Measurements from ENCODE around the gene TEC. TPM values are rescaled to one million over a fixed set of nuclear protein-coding genes. Genes with fewer than 3 reads are reported as not detected.
"Not testable (repeated sequence)": the region's sequence is repeated elsewhere in the genome, so short reads cannot be mapped to it uniquely, and the experiment has no call there.

The TEC gene
- 1 to 10 TPM; 2.0 to 3.0 TPM for total RNA-seq

DNA sequence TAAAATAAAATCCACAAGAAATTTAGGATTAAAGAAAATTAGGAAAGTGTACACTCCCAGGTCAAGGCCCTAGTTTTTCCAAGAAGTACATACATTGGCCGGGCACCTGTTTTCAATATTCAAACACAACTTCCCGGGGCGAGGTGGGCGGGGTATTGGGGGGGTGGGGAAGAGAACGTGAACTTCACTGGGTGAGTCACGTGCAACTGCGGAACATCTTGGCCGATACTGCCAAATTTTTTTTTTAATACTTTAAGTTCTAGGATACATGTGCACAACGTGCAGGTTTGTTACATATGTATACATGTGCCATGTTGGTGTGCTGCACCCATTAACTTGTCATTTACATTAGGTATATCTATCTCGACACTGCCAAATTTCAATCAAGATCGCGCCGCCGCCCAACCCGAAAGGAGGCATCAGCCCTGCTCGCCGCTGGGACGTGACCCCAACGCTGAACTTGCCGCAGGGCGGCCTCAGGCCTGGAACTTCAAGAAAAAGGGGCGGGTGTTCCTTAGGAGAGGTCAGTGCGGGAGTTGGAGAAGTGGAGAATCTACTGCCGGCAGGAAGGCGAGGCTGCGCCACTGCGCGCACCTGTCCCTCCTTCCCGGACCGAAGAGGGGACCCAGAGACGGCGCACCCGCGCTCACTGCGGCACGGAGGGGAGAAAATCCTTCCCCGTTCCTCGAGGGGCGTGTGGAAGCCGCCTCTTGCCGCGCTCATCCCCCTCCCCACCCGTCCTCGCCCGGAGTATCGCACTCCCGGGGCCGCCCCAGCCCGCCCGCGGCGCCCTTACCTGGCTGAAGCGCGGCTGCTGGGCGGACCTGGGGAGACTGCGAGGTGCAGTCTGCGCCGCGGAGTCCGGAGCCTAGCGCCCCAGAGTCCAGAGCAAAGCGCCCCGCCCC is at the start of gene TEC:
TSS of gene TEC (minus strand) at position 883 of the 905 bp plus-strand sequence. CDS start 41,224 bp downstream, outside the sequence.
- peak; percentile 59 for ATAC-seq
- Mint-ChIP-seq H3K27ac (peak within 1 kb of the TSS; percentile 84), H3K9me3 (ENCODE audit: low read depth) (no peaks in the 10 kb centered on the region), H3K4me3 (peak within 1 kb of the TSS; percentile 92), H3K36me3 (peaks cover 5% of the 10 kb centered on the region), H3K27me3 (no peaks in the 10 kb centered on the region), H3K4me1 (peaks cover 16% of the 10 kb centered on the region)
- CTCF ChIA-PET, result no interaction called here
- DNase-seq, result peak; percentile 65

DNA sequence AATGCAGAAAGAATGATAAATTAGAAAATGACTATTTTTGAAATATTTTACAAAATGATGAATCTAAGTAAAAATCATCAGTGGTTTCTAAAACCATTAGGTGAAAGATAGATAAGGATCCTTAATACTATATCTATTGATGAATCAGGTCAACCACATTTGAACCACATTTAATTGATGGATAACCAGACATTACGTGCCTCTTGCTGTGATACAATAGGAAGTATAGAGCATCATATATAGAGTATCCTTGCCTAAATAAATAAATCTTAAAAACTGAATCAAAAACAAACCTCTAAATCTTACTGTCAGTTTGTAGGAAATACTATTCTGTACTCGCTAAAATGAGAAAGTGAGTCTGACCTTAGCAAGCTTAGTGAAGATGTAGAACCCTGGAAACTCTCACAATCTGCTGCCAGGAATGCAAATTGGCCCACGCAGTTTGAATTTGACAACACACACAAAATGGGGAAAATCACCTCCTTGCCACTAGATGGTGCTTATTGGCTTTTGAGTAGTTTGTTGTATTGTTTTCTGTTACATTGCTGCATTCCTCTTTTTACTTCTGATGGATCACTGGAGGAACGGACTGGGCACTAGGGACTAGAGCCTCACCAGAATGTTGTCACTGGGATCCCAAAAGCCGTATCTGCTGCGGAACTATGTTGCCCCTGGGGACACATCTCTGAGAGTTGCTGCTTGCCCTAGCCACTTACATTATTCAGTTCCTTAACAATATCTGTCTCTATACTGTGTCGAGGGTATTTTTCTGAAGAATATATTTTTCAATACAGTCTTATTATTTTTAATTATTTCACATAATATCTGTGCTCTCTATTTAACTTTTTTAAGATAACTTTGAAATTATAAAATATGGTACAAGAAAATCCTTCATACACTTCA is 46.3 kb upstream of the TEC start:
- peak; percentile 60 for ATAC-seq
- H3K4me3 Mint-ChIP-seq, result no peak overlapping the region
- CTCF ChIA-PET, result interaction anchor here (1.2 to 1.4 kb wide), 2 partner anchors 13 to 230 kb away, joined by 4 to 6 read pairs; no protein-coding TSS in a partner anchor
- H3K27me3 Mint-ChIP-seq, result no peaks in the 10 kb centered on the region
- H3K9me3 Mint-ChIP-seq (ENCODE audit: low read depth), result no peaks in the 10 kb centered on the region
- H3K4me1 Mint-ChIP-seq, result no peaks in the 10 kb centered on the region
- no peak overlapping the region for H3K27ac Mint-ChIP-seq
- DNase-seq, result no peak
- H3K36me3 Mint-ChIP-seq, result no peaks in the 10 kb centered on the region

DNA sequence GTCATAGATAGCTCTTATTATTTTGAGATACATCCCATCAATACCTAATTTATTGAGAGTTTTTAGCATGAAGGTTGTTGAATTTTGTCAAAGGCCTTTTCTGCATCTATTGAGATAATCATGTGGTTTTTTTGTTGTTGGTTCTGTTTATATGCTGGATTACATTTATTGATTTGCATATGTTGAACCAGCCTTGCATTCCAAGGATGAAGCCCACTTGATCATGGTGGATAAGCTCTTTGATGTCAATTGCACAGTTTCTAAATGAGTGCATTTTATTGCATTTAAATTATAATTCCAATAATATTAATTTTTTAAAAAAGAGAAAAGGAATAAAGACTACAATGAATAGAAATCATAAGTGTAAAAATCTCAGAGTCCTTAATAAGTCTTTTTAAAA is 45.1 kb upstream of the TEC start:
- H3K36me3 Mint-ChIP-seq, result not testable (repeated sequence)

DNA sequence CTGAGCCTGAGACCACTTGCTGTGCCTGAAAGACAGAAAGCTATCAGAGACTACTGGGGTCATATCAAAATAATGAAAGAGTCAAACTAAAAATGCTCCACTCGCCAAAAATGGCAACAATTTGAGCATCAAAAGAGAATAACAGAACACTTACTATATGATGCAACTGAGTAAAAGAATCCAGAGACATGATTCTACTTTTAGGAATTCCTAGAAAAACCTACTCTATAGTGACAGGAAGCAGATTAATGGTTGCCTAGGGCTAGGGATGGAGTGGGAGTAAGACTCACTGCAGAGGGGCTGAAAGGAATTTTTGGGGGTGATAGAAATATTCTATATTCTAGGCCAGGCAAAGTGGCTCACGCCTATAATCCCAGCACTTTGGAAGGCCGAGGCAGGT is 42.3 kb upstream of the TEC start:
- no peak for ATAC-seq
- no peak for DNase-seq
- no peaks in the 10 kb centered on the region for H3K4me1 Mint-ChIP-seq
- H3K4me3 Mint-ChIP-seq, result no peak overlapping the region
- H3K36me3 Mint-ChIP-seq, result no peaks in the 10 kb centered on the region
- no peak overlapping the region for H3K27ac Mint-ChIP-seq
- H3K27me3 Mint-ChIP-seq, result no peaks in the 10 kb centered on the region
- H3K9me3 Mint-ChIP-seq (ENCODE audit: low read depth), result no peaks in the 10 kb centered on the region
- CTCF ChIA-PET, result no interaction called here

More for the DNA sequence above, 45.1 kb upstream of the TEC start:
- H3K27me3 Mint-ChIP-seq; DNase-seq; ATAC-seq; H3K9me3 Mint-ChIP-seq (ENCODE audit: low read depth); H3K27ac Mint-ChIP-seq; H3K4me3 Mint-ChIP-seq; H3K4me1 Mint-ChIP-seq: not testable (repeated sequence)
- CTCF ChIA-PET, result interaction anchor here (1.2 kb wide), 1 partner anchor 14 kb away, joined by 4 read pairs; no protein-coding TSS in a partner anchor

DNA sequence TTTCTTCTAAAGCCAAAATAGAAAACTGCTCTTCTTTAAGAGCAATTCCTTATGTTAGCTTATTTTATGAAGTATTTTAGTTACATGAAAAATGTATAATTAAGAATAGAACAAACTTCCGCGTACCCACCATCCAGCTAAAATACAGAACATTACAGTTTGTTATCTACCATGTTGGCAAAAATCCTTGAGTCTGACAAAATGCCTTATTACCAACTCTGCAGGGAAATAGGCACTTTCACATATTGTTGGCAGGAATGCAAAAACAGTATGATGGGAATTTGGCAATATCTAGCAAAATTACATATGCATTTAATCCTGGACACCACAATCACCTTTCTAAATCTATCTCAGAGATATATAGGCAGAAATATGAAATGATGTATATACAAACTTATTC is 39.3 kb upstream of the TEC start:
- Mint-ChIP-seq H3K4me1 (no peaks in the 10 kb centered on the region), H3K4me3 (no peak overlapping the region), H3K9me3 (ENCODE audit: low read depth) (no peaks in the 10 kb centered on the region), H3K36me3 (no peaks in the 10 kb centered on the region), H3K27ac (no peak overlapping the region), H3K27me3 (no peaks in the 10 kb centered on the region)
- CTCF ChIA-PET, result no interaction called here
- ATAC-seq (no peak), DNase-seq (no peak)

DNA sequence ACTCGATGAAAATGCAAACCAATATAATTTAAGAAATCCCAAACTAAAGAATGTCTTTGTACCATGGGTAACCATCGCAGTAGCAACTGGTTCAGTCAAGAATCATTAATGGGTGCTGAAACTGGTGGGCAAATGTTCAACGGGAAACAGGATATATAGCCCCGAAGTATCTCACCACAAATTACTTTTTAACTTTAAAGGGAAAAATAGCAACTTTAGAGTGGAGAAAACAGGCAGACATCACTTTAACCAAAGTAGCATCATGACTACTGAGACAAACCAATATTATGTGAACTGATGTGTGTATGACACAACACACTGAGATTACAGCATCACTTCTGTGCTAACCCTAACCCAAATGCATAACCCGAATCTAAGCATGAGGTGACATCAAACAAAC is 37.9 kb upstream of the TEC start:
- no peaks in the 10 kb centered on the region for H3K9me3 Mint-ChIP-seq (ENCODE audit: low read depth)
- ATAC-seq (no peak), DNase-seq (no peak)
- H3K36me3 Mint-ChIP-seq, result no peaks in the 10 kb centered on the region
- H3K27ac Mint-ChIP-seq, result no peak overlapping the region
- no peaks in the 10 kb centered on the region for H3K27me3 Mint-ChIP-seq
- CTCF ChIA-PET, result no interaction called here
- no peaks in the 10 kb centered on the region for H3K4me1 Mint-ChIP-seq
- H3K4me3 Mint-ChIP-seq, result no peak overlapping the region

DNA sequence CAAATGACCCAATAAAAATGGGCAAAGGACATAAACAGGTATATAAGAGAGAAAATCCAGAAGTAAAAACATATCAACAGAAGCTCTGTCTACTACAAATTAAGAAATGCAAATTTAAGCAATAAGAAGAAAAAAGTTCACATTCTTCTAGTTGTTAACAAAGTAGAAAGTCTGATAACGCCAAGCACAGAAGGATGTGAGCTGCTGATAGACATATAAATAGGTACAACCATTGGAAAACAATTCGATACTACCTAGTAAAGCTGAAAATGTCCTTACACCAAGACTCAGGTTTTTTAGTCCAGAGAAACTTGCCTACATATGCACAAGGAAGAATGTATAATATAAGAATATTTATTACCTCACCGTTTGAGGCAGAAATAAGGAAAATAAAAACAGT is 35.9 kb upstream of the TEC start:
- Mint-ChIP-seq H3K27ac (no peak overlapping the region), H3K9me3 (ENCODE audit: low read depth) (no peaks in the 10 kb centered on the region), H3K36me3 (no peaks in the 10 kb centered on the region), H3K27me3 (peaks cover 4% of the 10 kb centered on the region), H3K4me3 (no peak overlapping the region), H3K4me1 (no peaks in the 10 kb centered on the region)
- ATAC-seq (no peak), DNase-seq (no peak)
- CTCF ChIA-PET, result interaction anchor here (1.0 kb wide), 1 partner anchor 10 kb away, joined by 3 read pairs; no protein-coding TSS in a partner anchor

DNA sequence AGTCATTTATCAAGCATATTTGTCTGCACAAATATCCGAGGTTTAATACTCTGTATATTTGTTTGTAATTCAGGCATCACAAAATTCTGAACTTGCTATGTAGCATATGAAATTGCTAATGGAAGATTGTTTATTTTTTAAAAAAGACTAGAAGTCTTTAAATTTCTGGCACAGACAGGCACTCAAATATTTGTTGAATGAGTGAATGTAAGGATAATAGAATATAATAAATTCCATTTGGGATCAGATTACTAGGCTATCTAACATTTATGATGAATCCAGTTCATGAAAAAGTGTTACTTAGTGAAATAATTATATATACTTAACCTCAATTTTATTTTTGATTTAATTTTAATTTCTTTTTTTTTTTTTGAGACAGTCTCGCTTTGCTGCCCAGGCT is 30.4 kb upstream of the TEC start:
- Mint-ChIP-seq H3K27me3 (peaks cover 4% of the 10 kb centered on the region), H3K36me3 (no peaks in the 10 kb centered on the region), H3K4me3 (no peak overlapping the region), H3K27ac (no peak overlapping the region), H3K9me3 (ENCODE audit: low read depth) (no peaks in the 10 kb centered on the region), H3K4me1 (peaks cover 10% of the 10 kb centered on the region)
- CTCF ChIA-PET, result no interaction called here
- ATAC-seq, result no peak
- no peak for DNase-seq

DNA sequence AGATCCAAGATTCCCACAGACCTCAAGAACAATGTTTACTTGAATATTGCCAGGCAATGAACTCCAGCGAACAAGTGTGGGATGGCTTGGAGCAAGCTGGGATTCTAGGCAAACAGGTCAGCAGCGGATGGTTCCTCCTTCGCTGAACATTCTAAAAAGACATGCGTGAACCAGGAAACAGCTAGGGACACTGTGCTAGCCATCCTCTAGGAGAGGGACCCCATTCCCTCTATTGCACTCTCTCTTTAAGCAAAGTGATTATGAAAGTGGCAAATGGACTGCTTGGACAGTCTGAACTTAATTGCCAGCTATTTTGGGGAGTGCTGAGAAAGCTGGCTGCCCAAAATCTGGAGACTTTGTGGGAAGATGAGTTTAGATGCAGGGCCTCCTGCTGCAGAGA is 29.9 kb upstream of the TEC start:
- H3K9me3 Mint-ChIP-seq (ENCODE audit: low read depth), result no peaks in the 10 kb centered on the region
- no peaks in the 10 kb centered on the region for H3K36me3 Mint-ChIP-seq
- ATAC-seq, result no peak
- peaks cover 10% of the 10 kb centered on the region for H3K4me1 Mint-ChIP-seq
- DNase-seq, result no peak
- CTCF ChIA-PET, result interaction anchor here (1.3 kb wide), 1 partner anchor 24 kb away, joined by 3 read pairs; no protein-coding TSS in a partner anchor
- H3K27ac Mint-ChIP-seq, result no peak overlapping the region
- H3K27me3 Mint-ChIP-seq, result peaks cover 4% of the 10 kb centered on the region
- H3K4me3 Mint-ChIP-seq, result no peak overlapping the region

DNA sequence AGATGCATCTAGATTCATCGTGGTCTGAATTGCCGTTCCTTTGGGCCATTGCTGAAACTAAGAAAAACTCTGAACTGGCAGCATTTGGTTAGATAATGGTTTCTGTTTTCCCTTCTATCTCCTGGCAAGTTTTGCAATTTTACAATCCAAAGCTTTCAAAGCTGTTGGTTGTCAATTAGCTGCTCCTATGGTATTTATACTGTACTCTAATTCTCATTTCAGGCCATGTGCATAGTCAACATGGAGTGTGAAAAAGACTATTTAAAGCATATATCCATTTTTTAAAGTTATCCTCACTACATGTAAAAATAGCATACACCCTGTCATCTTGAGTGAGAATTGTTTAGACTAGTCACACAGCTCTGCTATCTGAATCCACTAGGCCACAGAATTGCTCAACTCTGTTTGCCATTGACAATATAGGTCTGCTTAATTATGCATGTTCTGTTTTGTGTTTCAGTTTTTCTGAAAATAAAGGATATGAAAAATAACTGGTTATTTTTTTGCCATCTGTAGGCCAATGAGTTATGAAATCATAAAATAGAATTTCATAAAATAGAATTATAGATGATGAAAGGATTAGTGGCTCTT is 27.7 kb upstream of the TEC start:
- Mint-ChIP-seq H3K27me3 (peaks cover 4% of the 10 kb centered on the region), H3K9me3 (ENCODE audit: low read depth) (no peaks in the 10 kb centered on the region), H3K4me1 (peaks cover 10% of the 10 kb centered on the region), H3K36me3 (no peaks in the 10 kb centered on the region), H3K27ac (no peak overlapping the region), H3K4me3 (no peak overlapping the region)
- no peak for ATAC-seq
- no peak for DNase-seq
- CTCF ChIA-PET, result interaction anchor here (1.6 to 1.7 kb wide), 2 partner anchors 21 to 23 kb away, joined by 3 to 4 read pairs; no protein-coding TSS in a partner anchor

DNA sequence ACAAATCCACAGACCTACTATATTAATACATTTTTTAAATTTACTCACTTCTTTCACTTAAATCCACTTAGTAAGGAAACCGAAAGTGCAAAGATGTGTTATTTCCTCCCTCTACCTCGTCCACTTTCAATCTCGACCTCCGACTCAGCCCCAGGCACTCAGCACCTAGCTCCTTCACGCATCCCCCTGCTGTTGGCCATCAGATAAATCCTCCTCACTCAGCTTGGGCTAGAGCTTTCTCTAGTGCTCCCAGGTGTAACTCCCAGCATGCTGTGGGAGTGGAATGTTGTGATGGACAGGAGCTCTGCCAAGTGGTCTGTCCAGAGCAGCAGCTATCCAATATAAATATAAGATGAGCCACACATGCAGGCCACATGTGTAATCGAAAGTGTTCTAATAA is 26.7 kb upstream of the TEC start:
- ATAC-seq (peak; percentile 81), DNase-seq (peak; percentile 55)
- no peaks in the 10 kb centered on the region for H3K36me3 Mint-ChIP-seq
- CTCF ChIA-PET, result interaction anchor here (1.6 to 1.7 kb wide), 2 partner anchors 20 to 24 kb away, joined by 3 to 4 read pairs; no protein-coding TSS in a partner anchor
- H3K27ac Mint-ChIP-seq, result no peak overlapping the region
- no peaks in the 10 kb centered on the region for H3K27me3 Mint-ChIP-seq
- H3K4me3 Mint-ChIP-seq, result peak overlapping the region; percentile 52
- H3K9me3 Mint-ChIP-seq (ENCODE audit: low read depth), result no peaks in the 10 kb centered on the region
- H3K4me1 Mint-ChIP-seq, result peaks cover 10% of the 10 kb centered on the region

DNA sequence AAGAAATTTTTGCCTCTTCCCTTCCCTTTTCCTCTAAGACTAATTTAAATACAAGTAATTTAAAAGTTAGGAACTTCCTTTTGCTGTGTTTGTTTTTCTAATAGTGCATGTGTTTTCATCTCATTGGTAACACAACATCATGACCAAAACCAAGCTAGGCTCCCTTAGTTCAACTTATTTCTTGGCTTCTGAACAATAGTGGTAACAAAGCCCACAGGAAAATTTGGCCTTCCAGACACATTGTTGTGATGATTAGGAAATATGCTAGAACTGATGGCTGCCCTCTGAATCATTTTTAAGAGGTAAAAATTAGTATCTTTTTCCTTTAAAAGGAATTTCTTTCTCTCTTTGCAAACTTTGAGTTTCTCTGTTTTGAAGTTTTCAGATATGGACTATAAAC is 25.5 kb upstream of the TEC start:
- no peak for ATAC-seq
- Mint-ChIP-seq H3K27me3 (no peaks in the 10 kb centered on the region), H3K9me3 (ENCODE audit: low read depth) (no peaks in the 10 kb centered on the region), H3K4me3 (no peak overlapping the region), H3K4me1 (peaks cover 10% of the 10 kb centered on the region), H3K27ac (no peak overlapping the region), H3K36me3 (no peaks in the 10 kb centered on the region)
- CTCF ChIA-PET, result interaction anchor here (0.9 to 1.0 kb wide), 2 partner anchors 10 to 15 kb away, joined by 3 read pairs; no protein-coding TSS in a partner anchor
- no peak for DNase-seq

DNA sequence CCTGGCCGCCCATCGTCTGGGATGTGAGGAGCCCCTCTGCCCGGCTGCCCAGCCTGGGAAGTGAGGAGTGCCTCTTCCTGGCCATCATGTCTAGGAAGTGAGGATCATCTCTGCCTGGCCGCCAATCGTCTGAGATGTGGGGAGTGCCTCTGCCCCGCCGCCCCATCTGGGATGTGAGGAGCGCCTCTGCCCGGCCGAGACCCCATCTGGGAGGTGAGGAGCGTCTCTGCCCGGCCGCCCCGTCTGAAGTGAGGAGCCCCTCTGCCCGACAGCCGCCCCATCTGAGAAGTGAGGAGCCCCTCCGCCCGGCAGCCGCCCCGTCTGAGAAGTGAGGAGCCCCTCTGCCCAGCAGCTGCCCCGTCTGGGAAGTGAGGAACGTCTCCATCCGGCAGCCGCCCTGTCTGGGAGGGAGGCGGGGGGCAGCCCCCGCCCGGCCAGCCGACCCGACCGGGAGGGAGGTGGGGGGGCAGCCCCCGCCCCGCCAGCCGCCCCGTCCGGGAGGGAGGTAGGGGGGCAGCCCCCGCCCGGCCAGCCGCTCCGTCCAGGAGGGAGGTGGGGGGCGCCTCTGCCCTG is 22.7 kb upstream of the TEC start:
- H3K4me3 Mint-ChIP-seq; H3K27me3 Mint-ChIP-seq; DNase-seq; CTCF ChIA-PET; ATAC-seq; H3K9me3 Mint-ChIP-seq (ENCODE audit: low read depth); H3K27ac Mint-ChIP-seq; H3K36me3 Mint-ChIP-seq: not testable (repeated sequence)
- peaks cover 10% of the 10 kb centered on the region for H3K4me1 Mint-ChIP-seq
